ENCODE results near the gene NUDCD3. TPM values are rescaled to one million over a fixed set of nuclear protein-coding genes. Genes with fewer than 3 reads are reported as not detected.

Gene NUDCD3
- total and polyA plus RNA-seq, 8 donors = 12.9 to 147 (median 29.5) TPM

DNA sequence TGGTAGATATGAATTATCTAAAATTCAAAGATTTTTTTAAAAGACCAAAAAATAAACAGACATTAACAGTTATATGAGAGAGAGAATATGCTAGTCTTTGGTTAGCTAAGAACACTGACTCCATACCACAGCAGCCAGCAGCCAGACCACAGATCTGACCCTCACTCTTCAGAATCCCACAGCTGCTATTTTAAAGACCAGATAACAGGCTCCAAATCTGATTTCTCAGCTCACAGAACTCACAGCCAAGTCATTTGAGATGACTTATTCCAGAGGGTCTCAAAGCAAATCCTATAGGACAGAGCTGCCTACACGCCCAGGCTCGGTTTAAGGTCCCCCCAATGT lies 20.4 kb downstream of the NUDCD3 start:
- H3K27me3 ChIP-seq = no peaks in the 10 kb centered on the region
- 85 to 98% (median 92%) methylated on average over 2 of the region's 2 CpGs for WGBS, 5 donors
- TF ChIP-seq POLR2AphosphoS5 (IDR thresholded peaks at IDR 0.05) = no peak
- no peak for TF ChIP-seq EP300 (IDR thresholded peaks at IDR 0.05)
- TF ChIP-seq POLR2A (IDR thresholded peaks at IDR 0.05) = no peak
- TF ChIP-seq, protein P1, sequence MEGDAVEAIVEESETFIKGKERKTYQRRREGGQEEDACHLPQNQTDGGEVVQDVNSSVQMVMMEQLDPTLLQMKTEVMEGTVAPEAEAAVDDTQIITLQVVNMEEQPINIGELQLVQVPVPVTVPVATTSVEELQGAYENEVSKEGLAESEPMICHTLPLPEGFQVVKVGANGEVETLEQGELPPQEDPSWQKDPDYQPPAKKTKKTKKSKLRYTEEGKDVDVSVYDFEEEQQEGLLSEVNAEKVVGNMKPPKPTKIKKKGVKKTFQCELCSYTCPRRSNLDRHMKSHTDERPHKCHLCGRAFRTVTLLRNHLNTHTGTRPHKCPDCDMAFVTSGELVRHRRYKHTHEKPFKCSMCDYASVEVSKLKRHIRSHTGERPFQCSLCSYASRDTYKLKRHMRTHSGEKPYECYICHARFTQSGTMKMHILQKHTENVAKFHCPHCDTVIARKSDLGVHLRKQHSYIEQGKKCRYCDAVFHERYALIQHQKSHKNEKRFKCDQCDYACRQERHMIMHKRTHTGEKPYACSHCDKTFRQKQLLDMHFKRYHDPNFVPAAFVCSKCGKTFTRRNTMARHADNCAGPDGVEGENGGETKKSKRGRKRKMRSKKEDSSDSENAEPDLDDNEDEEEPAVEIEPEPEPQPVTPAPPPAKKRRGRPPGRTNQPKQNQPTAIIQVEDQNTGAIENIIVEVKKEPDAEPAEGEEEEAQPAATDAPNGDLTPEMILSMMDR (IDR thresholded peaks at IDR 0.05) = no peak
- no peak for DNase-seq
- peaks cover 13 to 79% (median 54%) of the 10 kb centered on the region in 4 donors for H3K36me3 ChIP-seq
- no peak overlapping the region for H3K4me3 ChIP-seq
- H3K9me3 ChIP-seq = no peaks in the 10 kb centered on the region
- H3K4me1 ChIP-seq = peaks cover 8 to 59% (median 32%) of the 10 kb centered on the region in 4 donors
- no peak overlapping the region for H3K27ac ChIP-seq
- intact Hi-C loops (cut with DNase I; ENCODE audit: low total_unique reads) = loop anchor here (10.0 kb wide), 1 partner anchor 225 kb away; no protein-coding TSS in a partner anchor

DNA sequence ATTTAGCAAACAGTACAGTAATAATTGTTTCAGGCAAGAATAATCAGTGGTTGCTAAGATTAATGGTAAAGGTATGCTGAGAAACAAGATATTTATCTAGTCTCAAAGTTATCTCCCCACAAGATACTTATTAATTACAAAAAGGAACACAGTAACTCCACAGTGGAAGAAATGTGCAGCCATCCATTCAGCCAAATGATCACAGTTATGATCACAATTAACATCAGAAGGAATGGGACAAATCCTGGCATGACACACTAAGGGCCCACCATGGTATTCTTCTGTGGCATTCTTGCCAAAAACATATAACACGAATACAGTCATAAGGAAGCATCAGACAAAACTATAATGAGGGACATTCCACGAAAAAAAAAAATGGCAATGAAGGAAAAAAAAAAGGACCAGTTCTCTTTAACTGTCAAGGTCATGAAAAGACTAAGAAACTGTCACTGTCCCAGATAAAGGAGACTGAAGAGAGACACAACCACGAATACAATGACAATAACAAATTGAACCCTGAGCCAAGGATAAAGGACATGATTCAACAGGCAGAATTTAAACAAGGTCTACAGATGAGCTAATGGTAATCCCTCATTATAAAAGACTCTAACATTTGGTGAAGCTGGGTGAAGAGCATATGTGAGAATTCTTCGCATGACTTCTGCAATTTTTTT lies 20.9 kb downstream of the NUDCD3 start:
- H3K9me3 ChIP-seq = no peaks in the 10 kb centered on the region
- TF ChIP-seq POLR2AphosphoS5 (IDR thresholded peaks at IDR 0.05) (no peak), EP300 (IDR thresholded peaks at IDR 0.05) (no peak), POLR2A (IDR thresholded peaks at IDR 0.05) (no peak)
- TF ChIP-seq, protein P1 (IDR thresholded peaks at IDR 0.05) = no peak
- no peak overlapping the region for H3K27ac ChIP-seq
- no peaks in the 10 kb centered on the region for H3K27me3 ChIP-seq
- peaks cover 8 to 56% (median 33%) of the 10 kb centered on the region in 4 donors for H3K4me1 ChIP-seq
- no peak overlapping the region for H3K4me3 ChIP-seq
- peaks cover 13 to 79% (median 49%) of the 10 kb centered on the region in 4 donors for H3K36me3 ChIP-seq
- no peak for DNase-seq
- 60 to 70% (median 68%) methylated on average over 4 of the region's 4 CpGs for WGBS, 5 donors
- intact Hi-C loops (cut with DNase I; ENCODE audit: low total_unique reads) = loop anchor here (10.0 kb wide), 1 partner anchor 225 kb away; no protein-coding TSS in a partner anchor

DNA sequence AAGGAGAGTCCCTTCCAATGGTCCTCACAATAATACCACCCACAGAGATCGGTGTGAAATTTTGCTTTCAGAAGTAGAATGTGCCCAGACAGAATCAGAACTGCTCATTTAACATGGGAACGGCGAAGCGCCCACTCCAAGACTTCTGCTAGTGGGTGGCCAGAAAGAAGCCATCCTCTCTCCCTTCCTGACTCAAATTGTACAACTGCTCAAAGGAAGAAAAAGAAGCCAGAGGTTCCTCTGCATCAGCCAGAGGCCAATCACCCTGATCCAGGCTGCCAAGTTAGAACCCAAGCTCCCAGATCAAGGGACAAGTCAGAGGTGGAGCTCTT lies 23.3 kb downstream of the NUDCD3 start:
- intact Hi-C loops (cut with DNase I; ENCODE audit: low total_unique reads) = no loop called here

DNA sequence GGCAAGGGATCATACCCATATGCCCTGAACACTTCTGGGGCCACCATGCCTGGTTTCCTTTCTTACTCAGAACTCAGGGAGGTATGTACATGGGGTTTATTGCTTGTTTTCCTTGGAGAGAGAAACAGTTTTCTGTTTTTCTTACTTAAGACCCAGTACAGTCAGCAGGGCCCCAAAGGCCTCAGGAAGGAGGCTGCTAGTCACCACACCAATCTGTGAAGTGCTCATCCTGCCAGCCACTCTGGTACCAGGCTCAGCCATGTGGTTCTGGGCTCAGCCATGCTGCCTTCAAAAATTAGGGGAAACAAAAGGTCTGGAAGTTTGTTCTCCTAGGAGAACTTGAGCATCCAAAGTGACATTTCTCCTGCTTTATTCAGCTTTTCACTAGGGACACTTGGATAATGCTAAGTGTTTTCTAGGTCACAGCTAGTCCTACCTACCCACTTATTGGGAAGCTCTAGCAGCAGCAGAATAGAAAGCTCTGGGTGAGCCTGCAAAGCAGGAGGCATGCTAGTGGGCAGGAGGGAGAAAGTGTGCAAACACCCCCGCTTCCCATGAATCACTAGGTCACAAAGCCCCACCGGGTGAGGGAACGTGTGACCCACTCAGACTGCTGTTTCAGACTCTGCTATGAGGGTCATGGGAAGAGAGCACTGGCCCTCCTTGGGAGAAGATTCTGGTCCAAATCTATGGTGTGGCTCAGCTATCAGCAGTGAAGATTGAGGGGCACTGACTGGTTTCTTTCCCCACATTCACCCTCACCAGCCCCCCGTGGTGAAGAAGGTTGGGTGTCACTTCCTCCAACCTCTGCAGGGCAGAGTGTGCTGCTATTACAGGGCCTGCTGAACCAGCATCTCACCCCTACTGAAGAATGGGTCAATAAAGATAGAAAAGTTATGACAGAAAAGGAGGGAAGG lies 23.9 kb downstream of the NUDCD3 start:
- Histone ChIP-seq H3K4me1 (peaks cover 11 to 43% (median 27%) of the 10 kb centered on the region in 4 donors), H3K27ac (no peak overlapping the region), H3K4me3 (no peak overlapping the region), H3K27me3 (no peaks in the 10 kb centered on the region), H3K9me3 (no peaks in the 10 kb centered on the region), H3K36me3 (peaks cover 13 to 60% (median 48%) of the 10 kb centered on the region in 4 donors)
- intact Hi-C loops (cut with DNase I; ENCODE audit: low total_unique reads) = no loop called here
- TF ChIP-seq POLR2AphosphoS5 (IDR thresholded peaks at IDR 0.05) = no peak
- TF ChIP-seq POLR2A (IDR thresholded peaks at IDR 0.05) = no peak
- TF ChIP-seq EP300 (IDR thresholded peaks at IDR 0.05) = no peak
- TF ChIP-seq, protein P1 (IDR thresholded peaks at IDR 0.05) = no peak
- 84 to 91% (median 89%) methylated on average over 4 of the region's 4 CpGs for WGBS, 5 donors
- DNase-seq = no peak

More for the DNA sequence above, 23.3 kb downstream of the NUDCD3 start:
- H3K4me3 ChIP-seq = no peak overlapping the region
- no peaks in the 10 kb centered on the region for H3K9me3 ChIP-seq
- peaks cover 11 to 40% (median 26%) of the 10 kb centered on the region in 4 donors for H3K4me1 ChIP-seq
- no peak for TF ChIP-seq POLR2AphosphoS5 (IDR thresholded peaks at IDR 0.05)
- TF ChIP-seq POLR2A (IDR thresholded peaks at IDR 0.05) = no peak
- TF ChIP-seq, protein P1 (IDR thresholded peaks at IDR 0.05) = no peak
- no peak for TF ChIP-seq EP300 (IDR thresholded peaks at IDR 0.05)
- no peak for DNase-seq
- H3K27me3 ChIP-seq = no peaks in the 10 kb centered on the region
- peaks cover 13 to 64% (median 51%) of the 10 kb centered on the region in 4 donors for H3K36me3 ChIP-seq
- 97 to 100% (median 99%) methylated on average over 4 of the region's 4 CpGs for WGBS, 5 donors
- no peak overlapping the region for H3K27ac ChIP-seq
